Neural progenitor cell (in vitro differentiated cells): ENCODE results near the gene ANAPC1. TPM values are rescaled to one million over a fixed set of nuclear protein-coding genes. Genes with fewer than 3 reads are reported as not detected.

Source experiments
- DNase-seq: peaks from one replicate; pipeline ENCODE4 v3.0.0-alpha.2; 2016; ENCODE audit warnings: low spot score
- H2AFZ ChIP-seq: fragments of 200-600 bp; sonication (generic); replicated peaks from 2 replicates; pipeline ENCODE4 v1.6.1; 2016; ENCODE audit warnings: antibody characterized with exemption
- H3F3A ChIP-seq: fragments of 200-600 bp; sonication (generic); 2 replicates; pipeline ENCODE4 v1.6.1; 2016; ENCODE audit warnings: antibody characterized with exemption, low read depth
- H3K27ac ChIP-seq: fragments of 200-600 bp; sonication (generic); 2 replicates; pipeline ENCODE4 v1.5.1; 2016; ENCODE audit warnings: mild to moderate bottlenecking
- H3K27me3 ChIP-seq: fragments of 200-600 bp; sonication (generic); 2 replicates; pipeline ENCODE4 v1.6.1; 2016; ENCODE audit warnings: mild to moderate bottlenecking, moderate library complexity
- H3K36me3 ChIP-seq: fragments of 200-600 bp; sonication (generic); 2 replicates; pipeline ENCODE4 v1.5.1; 2016
- H3K4me1 ChIP-seq: fragments of 200-600 bp; sonication (generic); 2 replicates; pipeline ENCODE4 v1.6.1; 2016; ENCODE audit warnings: mixed run types
- H3K4me2 ChIP-seq: fragments of 200-600 bp; sonication (generic); 2 replicates; pipeline ENCODE4 v1.6.1; 2016
- H3K4me3 ChIP-seq: fragments of 200-600 bp; sonication (generic); 2 replicates; pipeline ENCODE4 v1.5.1; 2016
- H3K79me2 ChIP-seq: fragments of 200-600 bp; sonication (generic); 2 replicates; pipeline ENCODE4 v1.6.1; 2016; ENCODE audit warnings: low read depth
- H3K9ac ChIP-seq: fragments of 200-600 bp; sonication (generic); 2 replicates; pipeline ENCODE4 v1.6.1; 2016
- H3K9me3 ChIP-seq: fragments of 200-600 bp; sonication (generic); 2 replicates; pipeline ENCODE4 v1.5.1; 2016; ENCODE audit warnings: low read depth
- H4K20me1 ChIP-seq: fragments of 200-600 bp; sonication (generic); 2 replicates; pipeline ENCODE4 v1.6.1; 2016; ENCODE audit warnings: low read depth
- H3K27ac Mint-ChIP-seq: 3 replicates; pipeline ENCODE4 v1.8.0; 2021; ENCODE audit warnings: mixed read lengths
- H3K27me3 Mint-ChIP-seq: 2 replicates; pipeline ENCODE4 v1.8.0; 2022; ENCODE audit warnings: low read depth, mild to moderate bottlenecking, inconsistent platforms, moderate library complexity, mixed read lengths; ENCODE audit not compliant: insufficient read depth
- H3K36me3 Mint-ChIP-seq: 3 replicates; pipeline ENCODE4 v1.8.0; 2021; ENCODE audit warnings: mixed read lengths
- H3K4me1 Mint-ChIP-seq: 3 replicates; pipeline ENCODE4 v1.8.0; 2021; ENCODE audit warnings: mixed read lengths
- H3K4me3 Mint-ChIP-seq: 3 replicates; pipeline ENCODE4 v1.8.0; 2021; ENCODE audit warnings: mild to moderate bottlenecking, moderate library complexity, mixed read lengths
- H3K9me3 Mint-ChIP-seq: 3 replicates; pipeline ENCODE4 v1.8.0; 2020; ENCODE audit warnings: mixed read lengths
- CTCF ChIP-seq: fragments of 200-600 bp; sonication (generic); IDR thresholded peaks from 2 replicates; pipeline ENCODE4 v1.5.1; 2017; ENCODE audit warnings: antibody characterized with exemption, mild to moderate bottlenecking
- EZH2 ChIP-seq: fragments of 200-600 bp; sonication (generic); IDR thresholded peaks from 2 replicates; pipeline ENCODE4 v1.6.1; 2017; ENCODE audit warnings: antibody characterized with exemption, mild to moderate bottlenecking, moderate library complexity
- EZH2phosphoT487 ChIP-seq: fragments of 200-600 bp; sonication (generic); IDR thresholded peaks from 2 replicates; pipeline ENCODE4 v1.6.1; 2017; ENCODE audit warnings: antibody characterized with exemption
- total RNA-seq: library from RNA; depleted of rRNA; stranded (reverse); fragments of >200 nt; gene quantifications from 2 replicates; pipeline ENCODE4 v1.2.3, GENCODE V29; 2015; ENCODE audit warnings: low replicate concordance

Gene ANAPC1
- total RNA-seq, 1 donor from 2014 or later: 50.9 TPM

DNA sequence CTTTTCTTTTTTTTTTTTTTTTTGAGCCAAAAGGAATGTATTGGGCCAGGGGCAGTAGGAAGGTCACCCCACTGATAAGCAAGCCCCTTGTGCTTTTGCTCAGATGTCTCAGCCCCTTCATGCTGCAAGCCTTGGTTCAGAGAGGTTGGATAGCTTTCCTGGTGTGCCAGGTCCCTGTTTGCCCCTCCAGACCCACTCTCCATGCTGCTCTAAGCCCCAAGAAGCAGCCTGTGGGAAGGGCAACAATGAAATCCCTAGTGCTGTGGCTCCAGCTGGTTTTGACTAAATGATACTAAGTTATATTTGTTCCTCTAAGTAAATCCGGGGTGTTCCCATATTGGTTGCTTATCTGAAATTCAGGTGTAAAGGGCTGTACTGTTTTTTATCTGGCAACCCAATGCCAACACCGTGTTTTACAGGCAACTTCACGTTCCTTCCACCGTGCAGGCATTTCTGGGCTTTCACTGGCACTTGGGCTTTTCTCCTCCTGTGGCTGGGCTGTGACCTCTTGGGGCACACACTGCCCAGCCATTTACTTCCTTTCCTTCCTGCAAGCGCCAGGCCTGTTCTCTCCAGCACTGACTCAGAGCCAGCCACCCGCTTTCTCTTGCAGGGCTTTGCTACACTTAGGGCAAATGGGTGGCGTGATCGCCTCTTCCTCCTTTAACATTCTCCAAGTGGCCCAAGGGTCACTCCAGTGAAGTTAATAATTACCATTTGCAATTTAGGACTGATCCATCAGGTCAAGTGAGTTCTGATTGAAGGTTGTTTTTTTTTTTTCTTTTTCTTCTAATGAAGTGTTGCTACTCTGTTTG, 36.0 kb upstream of the ANAPC1 start:
- H3K27me3 ChIP-seq: no peaks in the 10 kb centered on the region
- Mint-ChIP-seq H3K9me3 (no peaks in the 10 kb centered on the region), H3K27me3 (peaks cover 2% of the 10 kb centered on the region), H3K27ac (no peak overlapping the region), H3K36me3 (no peaks in the 10 kb centered on the region), H3K4me3 (no peak overlapping the region), H3K4me1 (peaks cover 25% of the 10 kb centered on the region)
- H4K20me1 ChIP-seq: no peaks in the 10 kb centered on the region
- no peak overlapping the region for H3K4me3 ChIP-seq
- no peak for DNase-seq
- TF ChIP-seq CTCF (no peak), EZH2phosphoT487 (no peak), EZH2 (no peak)
- H3K27ac ChIP-seq: no peak overlapping the region
- no peak overlapping the region for H2AFZ ChIP-seq
- no peak overlapping the region for H3K9ac ChIP-seq
- no peaks in the 10 kb centered on the region for H3K79me2 ChIP-seq
- H3K9me3 ChIP-seq: no peaks in the 10 kb centered on the region
- no peaks in the 10 kb centered on the region for H3K36me3 ChIP-seq
- H3K4me1 ChIP-seq: no peaks in the 10 kb centered on the region
- no peak overlapping the region for H3K4me2 ChIP-seq
- no peaks in the 10 kb centered on the region for H3F3A ChIP-seq

GRCh38 chr2:111919365-111919764, 35.4 kb upstream of the ANAPC1 start:
- no peaks in the 10 kb centered on the region for H3K79me2 ChIP-seq
- TF ChIP-seq EZH2phosphoT487 (no peak), CTCF (peak; percentile 48), EZH2 (no peak)
- DNase-seq: peak; percentile 31
- Mint-ChIP-seq H3K27me3 (peaks cover 2% of the 10 kb centered on the region), H3K4me1 (peaks cover 22% of the 10 kb centered on the region), H3K27ac (no peak overlapping the region), H3K9me3 (no peaks in the 10 kb centered on the region), H3K4me3 (no peak overlapping the region), H3K36me3 (no peaks in the 10 kb centered on the region)
- H3K9me3 ChIP-seq: no peaks in the 10 kb centered on the region
- H3K9ac ChIP-seq: no peak overlapping the region
- no peaks in the 10 kb centered on the region for H4K20me1 ChIP-seq
- no peak overlapping the region for H3K27ac ChIP-seq
- no peaks in the 10 kb centered on the region for H3F3A ChIP-seq
- no peaks in the 10 kb centered on the region for H3K27me3 ChIP-seq
- H3K36me3 ChIP-seq: no peaks in the 10 kb centered on the region
- no peak overlapping the region for H3K4me2 ChIP-seq
- no peak overlapping the region for H3K4me3 ChIP-seq
- H2AFZ ChIP-seq: no peak overlapping the region
- no peaks in the 10 kb centered on the region for H3K4me1 ChIP-seq

GRCh38 chr2:111918383-111918806, 34.4 kb upstream of the ANAPC1 start:
- H3K27ac ChIP-seq: no peak overlapping the region
- no peak for DNase-seq
- Mint-ChIP-seq H3K4me3 (no peak overlapping the region), H3K27me3 (peaks cover 2% of the 10 kb centered on the region), H3K27ac (peak overlapping the region; percentile 58), H3K36me3 (no peaks in the 10 kb centered on the region), H3K9me3 (no peaks in the 10 kb centered on the region), H3K4me1 (peaks cover 22% of the 10 kb centered on the region)
- no peaks in the 10 kb centered on the region for H3F3A ChIP-seq
- no peak overlapping the region for H3K4me2 ChIP-seq
- no peaks in the 10 kb centered on the region for H3K4me1 ChIP-seq
- H3K9ac ChIP-seq: no peak overlapping the region
- no peaks in the 10 kb centered on the region for H3K79me2 ChIP-seq
- no peaks in the 10 kb centered on the region for H3K27me3 ChIP-seq
- H3K4me3 ChIP-seq: no peak overlapping the region
- no peaks in the 10 kb centered on the region for H4K20me1 ChIP-seq
- no peaks in the 10 kb centered on the region for H3K9me3 ChIP-seq
- TF ChIP-seq CTCF (no peak), EZH2phosphoT487 (no peak), EZH2 (no peak)
- H3K36me3 ChIP-seq: no peaks in the 10 kb centered on the region
- no peak overlapping the region for H2AFZ ChIP-seq
